T1000 (cell line): ENCODE data around the gene SPOCD1.

Source experiments
- DNase-seq: peaks from one replicate; lab custom pipeline; 2025; ENCODE audit warnings: mixed read lengths; lab: John Stamatoyannopoulos, UW

SPOCD1 gene

DNA sequence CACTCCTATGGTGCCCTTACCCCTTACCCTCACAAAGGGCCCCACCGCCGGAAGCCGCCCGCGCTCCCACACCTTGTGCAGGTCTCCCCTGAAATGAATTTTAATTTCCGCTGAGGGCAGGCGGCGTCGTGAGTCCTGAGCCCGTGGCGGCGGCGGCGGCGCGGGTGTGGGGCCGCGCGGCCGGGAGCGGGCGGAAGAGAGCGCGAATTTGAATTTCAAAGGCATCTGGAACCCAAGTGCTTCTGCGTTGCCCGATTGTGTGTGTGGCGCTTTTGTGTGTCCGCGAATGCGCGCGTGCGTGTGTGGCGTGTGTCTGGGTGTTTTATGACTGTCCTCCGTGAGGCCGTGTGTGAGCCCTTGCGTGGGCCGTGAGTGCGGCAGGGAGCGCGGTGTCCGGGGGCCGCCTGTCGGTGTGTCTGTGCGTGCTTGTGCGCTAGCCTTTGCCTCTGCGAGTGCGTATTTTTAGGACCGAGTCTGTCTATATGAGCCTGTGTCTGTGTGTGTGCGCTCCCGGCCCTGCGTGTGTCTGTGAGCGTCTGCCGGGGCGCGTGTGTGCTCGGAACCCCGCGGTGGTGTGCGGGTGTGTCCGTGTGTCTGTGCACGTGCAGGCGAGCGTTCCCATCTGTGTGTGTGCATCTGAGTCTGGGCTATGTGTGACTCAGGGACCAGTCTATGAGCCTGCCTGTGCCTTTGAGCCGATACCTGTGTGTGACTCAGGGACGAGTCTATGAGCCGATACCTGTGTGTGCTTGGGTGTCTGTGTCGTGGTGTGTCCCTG, 43.7 kb downstream of the SPOCD1 start:
- no peak for DNase-seq

- DNase-seq, result no peak
Measured at GRCh38 chr1:31769720-31770390, 46.0 kb downstream of the SPOCD1 start.

GRCh38 chr1:31768939-31769704, 46.7 kb downstream of the SPOCD1 start:
- no peak for DNase-seq

DNA sequence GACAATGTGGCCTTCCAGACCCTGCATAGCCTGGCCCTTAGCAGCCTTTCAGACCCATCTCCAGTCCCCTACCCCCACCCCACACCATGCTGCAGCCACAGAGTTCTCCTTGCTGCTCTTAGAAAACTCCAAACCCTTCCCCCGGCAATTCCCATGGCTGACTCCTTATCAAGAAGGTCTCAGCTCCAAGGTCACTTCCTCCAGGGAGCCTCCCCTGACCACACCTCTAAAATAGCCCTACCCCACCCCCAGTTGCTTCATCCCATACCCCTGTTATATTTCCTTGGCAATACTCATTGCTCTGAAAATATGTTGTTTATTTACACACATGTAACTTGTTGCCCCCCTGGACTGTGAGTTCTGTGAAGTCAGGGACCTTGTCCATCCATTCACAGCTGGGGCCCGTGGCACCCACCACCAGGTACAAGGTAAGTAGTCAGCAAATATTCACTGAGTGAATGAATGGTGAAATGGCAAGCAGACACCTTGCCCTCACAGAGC, 47.4 kb downstream of the SPOCD1 start:
- no peak for DNase-seq

DNA sequence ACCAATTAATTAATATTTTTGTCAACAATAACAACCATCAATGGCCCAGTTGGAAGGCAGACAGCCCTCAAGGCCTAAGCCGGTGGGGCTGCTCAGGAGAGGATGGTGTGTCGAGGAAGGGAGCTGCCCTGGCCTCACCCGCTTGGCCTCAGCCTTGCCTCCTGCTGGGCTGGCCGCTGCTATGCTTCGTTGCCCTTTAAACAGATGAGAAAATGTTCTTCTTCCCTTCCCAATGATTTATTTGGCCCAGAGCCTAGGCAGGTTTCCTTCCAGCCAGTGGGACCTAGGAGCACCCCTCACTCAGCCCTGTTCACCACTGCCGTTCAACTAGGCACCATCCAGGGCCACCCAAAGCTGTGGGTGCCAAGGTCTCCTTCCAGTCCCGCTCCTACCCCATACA, 48.6 kb downstream of the SPOCD1 start:
- DNase-seq, result no peak

GRCh38 chr1:31765516-31765915, 50.3 kb downstream of the SPOCD1 start:
- DNase-seq, result no peak

DNA sequence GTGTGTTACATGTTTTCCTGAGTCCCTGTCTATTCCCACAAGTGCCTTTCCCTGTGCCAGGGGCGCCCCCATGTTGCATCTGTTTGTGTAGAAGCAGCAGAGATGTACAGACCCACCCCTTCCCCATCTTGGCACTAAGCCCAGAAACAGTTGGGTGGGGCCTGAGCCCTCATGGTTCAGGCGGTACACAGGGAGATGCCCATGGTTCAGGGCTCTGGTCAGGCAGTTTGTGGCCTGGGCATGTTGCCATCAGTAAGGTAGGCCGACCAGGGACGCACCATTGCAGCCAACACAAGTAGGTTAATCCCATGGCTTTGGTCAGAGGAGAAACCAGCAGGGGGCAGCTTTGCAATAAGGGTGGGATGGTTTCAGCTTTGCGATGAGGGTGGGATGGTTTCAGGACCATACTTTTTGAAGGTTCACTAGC, 50.8 kb downstream of the SPOCD1 start:
- DNase-seq, result no peak

- no peak for DNase-seq
Measured at GRCh38 chr1:31764312-31765040, 51.3 kb downstream of the SPOCD1 start, which contains the start of gene ADGRB2. Gene ADGRB2, minus strand, starts transcription at chr1:31764340. Its CDS starts 7,119 bp downstream, at chr1:31757221.

GRCh38 chr1:31763671-31764311, 52.0 kb downstream of the SPOCD1 start:
- DNase-seq, result no peak

DNA sequence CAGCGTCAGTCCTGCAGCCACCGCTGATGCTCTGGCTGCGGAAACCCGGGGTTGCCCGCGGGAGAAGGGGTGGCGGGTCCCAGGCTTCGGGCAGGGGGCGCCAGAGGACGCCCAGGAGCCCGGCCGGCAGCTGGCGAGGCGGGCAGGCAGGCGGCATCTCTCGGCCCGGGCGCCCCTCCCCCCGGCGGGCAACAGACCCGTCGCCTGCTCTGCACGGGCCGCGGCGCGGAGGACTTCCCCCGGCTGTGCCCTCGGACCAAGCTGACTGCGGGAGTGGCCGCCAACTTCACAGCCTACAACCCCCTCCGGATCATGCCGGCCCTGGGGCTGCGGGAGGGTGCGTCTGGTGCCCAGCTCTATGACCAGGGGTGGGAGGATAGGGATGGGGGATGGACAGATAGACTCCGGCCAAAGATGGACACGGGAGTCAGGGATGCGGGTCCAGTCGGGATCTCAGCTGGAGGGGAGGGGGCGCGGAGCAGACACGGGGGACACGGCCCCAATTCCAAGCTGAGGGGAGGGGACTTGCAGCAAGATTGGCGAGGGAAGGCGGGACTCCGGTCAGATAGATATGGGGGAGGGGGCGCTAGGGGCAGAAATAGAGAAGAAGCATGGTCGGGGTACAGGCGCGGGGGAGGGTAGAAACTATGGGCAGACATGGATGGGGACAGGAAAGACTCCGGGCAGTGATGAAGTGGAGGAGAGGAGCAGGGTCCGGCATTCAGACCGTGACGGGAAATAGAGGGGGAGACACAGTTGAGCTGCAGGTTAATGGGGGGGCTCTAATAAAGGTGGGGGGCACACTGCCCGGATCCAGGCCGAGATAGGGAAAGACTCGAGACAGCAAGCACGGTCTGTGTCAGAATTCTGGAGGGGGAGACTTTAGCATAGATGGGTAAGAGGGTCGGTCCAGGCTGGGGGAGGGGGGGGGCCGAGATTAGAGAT, 52.8 kb downstream of the SPOCD1 start:
- peak; percentile 70 for DNase-seq

- DNase-seq, result no peak
Measured at GRCh38 chr1:31762323-31762722, 53.5 kb downstream of the SPOCD1 start.

- DNase-seq, result no peak
Measured at GRCh38 chr1:31761883-31762282, 53.9 kb downstream of the SPOCD1 start.

DNA sequence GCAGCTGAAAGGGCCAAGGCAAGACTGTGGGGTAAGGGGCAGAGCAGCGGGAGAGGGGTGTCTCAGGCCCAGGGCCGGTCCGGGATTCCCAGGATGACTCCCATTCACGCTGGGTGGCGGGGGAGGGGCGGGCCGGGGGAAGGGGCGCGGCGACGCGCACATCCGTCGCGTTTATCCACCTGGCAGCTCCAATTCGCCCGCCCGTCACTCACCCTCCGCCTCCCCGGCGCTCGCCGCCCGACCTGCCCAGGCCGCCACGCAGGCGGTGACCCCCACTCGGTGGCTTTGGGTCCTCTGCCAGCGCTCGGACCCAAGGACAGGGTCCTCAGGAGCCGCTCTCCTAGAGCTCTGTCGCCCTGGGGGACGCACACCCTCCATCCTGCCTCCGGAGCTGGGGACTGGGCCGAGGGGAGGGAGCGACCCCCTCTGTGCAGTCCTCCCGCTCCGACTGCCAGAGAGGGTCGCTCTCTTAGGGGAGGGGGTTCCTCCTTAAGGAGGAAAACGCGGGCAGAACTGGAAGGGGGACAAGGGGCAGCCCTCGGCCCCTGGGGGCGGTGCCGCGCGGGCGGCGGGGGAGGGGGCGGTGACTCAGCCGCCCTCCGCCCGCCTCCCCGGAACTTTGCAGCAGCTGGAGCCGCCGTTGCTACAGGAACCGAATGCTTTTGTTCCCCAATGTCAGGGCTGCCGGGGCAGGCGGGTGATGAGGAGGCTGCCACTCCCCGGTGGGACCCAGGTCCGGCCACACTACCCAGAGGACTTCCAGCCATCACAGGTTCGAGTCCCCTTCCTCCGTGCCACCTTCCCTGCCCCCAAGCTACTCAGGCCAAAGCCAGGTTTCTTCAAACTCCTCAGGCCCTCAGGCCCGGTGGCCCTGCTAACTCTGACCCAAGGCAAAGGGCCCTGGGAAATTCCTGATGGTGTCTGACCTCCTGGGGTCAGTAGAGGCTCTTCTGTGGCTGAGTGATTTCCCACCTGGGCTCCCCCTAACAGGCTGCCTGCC, 55.1 kb downstream of the SPOCD1 start:
- peak; percentile 53 for DNase-seq

GRCh38 chr1:31759298-31760023, 56.4 kb downstream of the SPOCD1 start:
- DNase-seq, result no peak

GRCh38 chr1:31758823-31759222, 57.0 kb downstream of the SPOCD1 start:
- DNase-seq, result no peak

DNA sequence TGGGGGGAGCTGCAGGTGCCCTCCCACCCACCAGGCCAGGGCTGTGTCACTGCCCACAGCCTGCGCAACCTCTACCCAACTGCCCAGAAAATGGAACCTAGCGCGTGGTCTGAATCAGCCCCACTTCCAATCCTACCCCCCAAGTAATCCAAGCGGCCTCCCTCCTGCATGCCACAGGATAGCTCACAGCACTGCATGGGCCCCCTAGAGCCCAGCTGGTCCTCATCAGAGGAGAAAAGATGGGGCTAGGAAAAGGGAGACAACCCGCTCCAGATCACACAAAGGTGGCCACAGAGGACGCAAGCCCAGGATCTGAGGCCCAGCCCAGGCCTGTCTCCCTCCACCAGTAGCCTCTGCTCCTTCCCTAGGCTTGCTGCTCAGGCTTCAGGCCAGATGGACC, 57.8 kb downstream of the SPOCD1 start:
- DNase-seq, result no peak

DNA sequence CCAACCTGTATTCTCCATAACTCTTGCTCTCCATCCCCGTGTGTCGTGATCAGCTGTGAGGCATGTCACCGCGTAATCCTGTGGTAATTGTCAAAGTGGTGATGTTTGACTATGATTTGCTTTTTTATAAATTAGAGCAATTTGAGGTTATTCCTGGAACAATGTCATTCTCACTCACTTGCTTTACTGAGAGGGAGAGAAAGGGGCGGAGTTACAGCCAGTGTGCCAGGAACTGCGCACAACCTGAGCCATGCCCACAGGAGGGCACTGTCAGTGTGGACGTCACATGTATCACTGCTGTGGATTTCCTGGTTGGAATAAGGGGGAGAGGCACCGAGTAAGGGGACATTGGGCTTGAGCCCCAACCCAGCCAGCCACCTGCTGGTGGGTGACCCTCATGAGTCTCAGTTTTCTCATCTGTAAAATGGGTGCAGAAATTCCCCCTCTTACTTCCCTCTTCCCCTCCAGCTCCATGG, 58.6 kb downstream of the SPOCD1 start:
- DNase-seq, result no peak

- DNase-seq, result no peak
Measured at GRCh38 chr1:31756578-31756977, 59.2 kb downstream of the SPOCD1 start.
